Measurements from ENCODE around the gene LMO4. TPM values are rescaled to one million over a fixed set of nuclear protein-coding genes. Genes with fewer than 3 reads are reported as not detected.

The LMO4 gene
- total and polyA plus RNA-seq, 2 experiments from 2014 or later = 35.6 to 96.2 TPM

DNA sequence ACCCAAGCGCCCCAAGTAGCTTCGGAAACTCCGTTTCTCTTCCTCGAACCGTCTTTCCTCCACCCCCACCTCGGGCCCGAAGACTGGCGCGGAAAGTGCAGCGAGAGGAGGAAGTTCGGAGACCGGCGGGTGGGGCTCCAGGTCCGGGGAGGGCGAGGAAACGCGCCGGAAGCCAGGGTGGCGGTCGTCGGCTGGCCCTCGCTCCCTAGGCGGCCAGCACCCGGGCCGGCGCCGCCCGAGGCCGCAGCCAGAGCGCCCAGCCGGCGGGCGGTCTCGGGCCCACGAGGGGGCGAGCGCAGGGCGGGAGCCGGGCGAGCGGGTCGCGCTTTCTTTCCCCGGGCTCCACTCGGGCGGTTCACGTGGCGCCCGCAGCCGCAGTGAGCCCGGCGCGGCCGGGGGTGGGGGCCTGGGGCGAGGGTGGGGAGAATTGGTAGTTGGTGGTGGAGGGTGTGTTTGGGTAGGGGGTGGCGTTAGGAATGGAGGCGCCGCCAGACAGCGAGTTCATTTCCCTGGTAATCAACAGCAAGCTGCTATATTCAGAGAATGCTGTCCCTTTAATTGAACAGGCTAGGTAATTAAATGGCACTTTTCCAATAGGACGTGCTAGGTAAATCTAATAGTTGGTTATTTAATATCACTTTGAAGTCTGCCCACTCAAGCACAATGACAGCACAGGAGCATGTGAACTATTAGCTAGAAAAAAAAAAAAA is 6.7 kb downstream of the LMO4 start:
- Histone ChIP-seq H3K27me3 (ENCODE audit: insufficient read depth) (no peaks in the 10 kb centered on the region), H3K27ac (ENCODE audit: low read depth) (peak overlapping the region; percentile 86), H3K9me2 (ENCODE audit: insufficient read depth) (no peaks in the 10 kb centered on the region), H3K79me2 (replicated peaks; ENCODE audit: insufficient read depth) (peaks cover 86% of the 10 kb centered on the region), H3K36me3 (ENCODE audit: insufficient read depth) (peaks cover 16% of the 10 kb centered on the region), H2AFZ (no peak overlapping the region), H4K20me1 (replicated peaks; ENCODE audit: insufficient read depth) (peaks cover 42% of the 10 kb centered on the region), H3K4me1 (ENCODE audit: insufficient read depth) (peaks cover 53% of the 10 kb centered on the region), H3K4me2 (peak overlapping the region; percentile 75), H3K4me3 (peak overlapping the region; percentile 58), H3F3A (replicated peaks; ENCODE audit: low read depth) (no peaks in the 10 kb centered on the region)
- H3K27ac Mint-ChIP-seq = peak overlapping the region; percentile 68; the same call in 1 of the 2 replicates
- H3K27me3 Mint-ChIP-seq (ENCODE audit: insufficient read depth, low read depth, poor library complexity) = peaks cover 11% of the 10 kb centered on the region
- DNase-seq (ENCODE audit: low spot score) (peak; percentile 72), ATAC-seq (peak; percentile 17)
- H3K4me3 Mint-ChIP-seq = peak overlapping the region; percentile 88
- peaks cover 54% of the 10 kb centered on the region for H3K36me3 Mint-ChIP-seq (ENCODE audit: low read depth)
- peak; percentile 57 for TF ChIP-seq POLR2AphosphoS5 (IDR thresholded peaks at IDR 0.05; ENCODE audit: low read depth)
- no peak for TF ChIP-seq EZH2phosphoT487 (IDR thresholded peaks at IDR 0.05; ENCODE audit: unreplicated experiment)
- no peak for TF ChIP-seq ZNF331 (CRISPR knock-in tag; IDR thresholded peaks at IDR 0.05; ENCODE audit: low read depth)
- peaks cover 58% of the 10 kb centered on the region for H3K4me1 Mint-ChIP-seq
- no peaks in the 10 kb centered on the region; the same call in 2 of the 3 replicates for H3K9me3 Mint-ChIP-seq

DNA sequence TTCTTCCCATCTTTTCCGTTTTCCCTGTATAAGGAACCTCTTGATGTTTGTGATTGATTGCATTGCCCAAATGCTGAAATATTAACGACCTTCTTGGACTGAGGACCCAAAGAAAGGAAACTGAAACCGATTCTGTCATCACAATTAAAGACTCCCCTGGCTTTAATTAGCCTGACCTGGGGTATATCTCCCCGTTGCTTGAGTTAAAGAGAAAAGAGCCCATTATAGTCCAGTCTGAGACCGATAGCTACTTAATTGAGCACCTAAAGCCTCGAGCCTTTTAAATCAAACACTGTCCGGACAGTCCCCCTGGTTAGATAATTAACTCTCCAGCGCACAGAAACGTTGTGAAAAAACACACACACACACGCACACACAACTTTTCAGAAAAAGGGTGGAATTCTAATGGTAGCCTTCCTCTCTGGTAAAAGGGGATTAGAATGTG is 8.0 kb downstream of the LMO4 start:
- H3K36me3 Mint-ChIP-seq (ENCODE audit: low read depth) = peaks cover 67% of the 10 kb centered on the region
- TF ChIP-seq CREB1 (CRISPR knock-in tag; IDR thresholded peaks at IDR 0.05; ENCODE audit: low read depth) (no peak), NANOG (IDR thresholded peaks at IDR 0.05; ENCODE audit: borderline replicate concordance) (no peak), EZH2phosphoT487 (IDR thresholded peaks at IDR 0.05; ENCODE audit: unreplicated experiment) (no peak), ZNF331 (CRISPR knock-in tag; IDR thresholded peaks at IDR 0.05; ENCODE audit: low read depth) (no peak)
- TF ChIP-seq, protein P1, sequence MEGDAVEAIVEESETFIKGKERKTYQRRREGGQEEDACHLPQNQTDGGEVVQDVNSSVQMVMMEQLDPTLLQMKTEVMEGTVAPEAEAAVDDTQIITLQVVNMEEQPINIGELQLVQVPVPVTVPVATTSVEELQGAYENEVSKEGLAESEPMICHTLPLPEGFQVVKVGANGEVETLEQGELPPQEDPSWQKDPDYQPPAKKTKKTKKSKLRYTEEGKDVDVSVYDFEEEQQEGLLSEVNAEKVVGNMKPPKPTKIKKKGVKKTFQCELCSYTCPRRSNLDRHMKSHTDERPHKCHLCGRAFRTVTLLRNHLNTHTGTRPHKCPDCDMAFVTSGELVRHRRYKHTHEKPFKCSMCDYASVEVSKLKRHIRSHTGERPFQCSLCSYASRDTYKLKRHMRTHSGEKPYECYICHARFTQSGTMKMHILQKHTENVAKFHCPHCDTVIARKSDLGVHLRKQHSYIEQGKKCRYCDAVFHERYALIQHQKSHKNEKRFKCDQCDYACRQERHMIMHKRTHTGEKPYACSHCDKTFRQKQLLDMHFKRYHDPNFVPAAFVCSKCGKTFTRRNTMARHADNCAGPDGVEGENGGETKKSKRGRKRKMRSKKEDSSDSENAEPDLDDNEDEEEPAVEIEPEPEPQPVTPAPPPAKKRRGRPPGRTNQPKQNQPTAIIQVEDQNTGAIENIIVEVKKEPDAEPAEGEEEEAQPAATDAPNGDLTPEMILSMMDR (conservative IDR thresholded peaks at IDR 0.05; ENCODE audit: low read depth in 2 of 2) = no peak
- H3K27me3 Mint-ChIP-seq (ENCODE audit: insufficient read depth, low read depth, poor library complexity) = peaks cover 9% of the 10 kb centered on the region
- no peak for ATAC-seq
- H3K9me3 Mint-ChIP-seq = no peaks in the 10 kb centered on the region
- H3K27ac Mint-ChIP-seq = peak overlapping the region; percentile 43
- H3K4me3 Mint-ChIP-seq = peak overlapping the region; percentile 78
- Histone ChIP-seq H3K79me2 (replicated peaks; ENCODE audit: insufficient read depth) (peaks cover 96% of the 10 kb centered on the region), H3K27me3 (ENCODE audit: insufficient read depth) (no peaks in the 10 kb centered on the region), H3K36me3 (ENCODE audit: insufficient read depth) (peaks cover 29% of the 10 kb centered on the region), H3K9me2 (ENCODE audit: insufficient read depth) (no peaks in the 10 kb centered on the region), H3F3A (replicated peaks; ENCODE audit: low read depth) (no peaks in the 10 kb centered on the region), H3K4me1 (ENCODE audit: insufficient read depth) (peaks cover 53% of the 10 kb centered on the region), H3K4me2 (peak overlapping the region; percentile 75), H3K4me3 (peak overlapping the region; percentile 27; the same call in 1 of the 2 replicates), H3K27ac (ENCODE audit: low read depth) (peak overlapping the region; percentile 10; the same call in 1 of the 2 replicates), H2AFZ (no peak overlapping the region), H4K20me1 (replicated peaks; ENCODE audit: insufficient read depth) (peaks cover 45% of the 10 kb centered on the region)
- H3K4me1 Mint-ChIP-seq = peaks cover 58% of the 10 kb centered on the region
- no peak for DNase-seq (ENCODE audit: low spot score)

DNA sequence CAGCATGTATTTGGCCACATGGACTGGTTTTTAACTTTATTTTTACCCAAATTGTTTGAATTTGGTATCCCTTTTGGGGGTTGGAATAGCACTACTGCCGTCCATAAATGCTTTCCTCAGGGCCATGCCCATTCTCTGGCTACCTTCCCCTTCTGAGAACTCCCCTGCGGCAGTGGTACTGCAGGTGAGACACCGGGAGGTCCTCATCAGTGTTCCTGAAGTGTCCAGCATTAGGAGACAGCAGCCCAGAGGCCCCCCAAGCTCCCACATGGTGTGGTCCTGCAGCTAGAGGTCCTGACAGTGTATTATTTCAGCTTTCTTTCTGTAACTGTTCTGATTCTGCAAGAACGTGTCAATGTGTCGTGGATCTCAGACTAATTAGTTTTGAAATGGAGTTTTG is 8.9 kb downstream of the LMO4 start:
- Mint-ChIP-seq H3K4me1 (peaks cover 56% of the 10 kb centered on the region), H3K27ac (peak overlapping the region; percentile 51), H3K9me3 (no peaks in the 10 kb centered on the region), H3K27me3 (ENCODE audit: insufficient read depth, low read depth, poor library complexity) (peaks cover 9% of the 10 kb centered on the region), H3K36me3 (ENCODE audit: low read depth) (peaks cover 68% of the 10 kb centered on the region), H3K4me3 (no peak overlapping the region)
- TF ChIP-seq EZH2 (IDR thresholded peaks at IDR 0.05; ENCODE audit: low read depth, unreplicated experiment) = no peak
- TF ChIP-seq, protein P2, sequence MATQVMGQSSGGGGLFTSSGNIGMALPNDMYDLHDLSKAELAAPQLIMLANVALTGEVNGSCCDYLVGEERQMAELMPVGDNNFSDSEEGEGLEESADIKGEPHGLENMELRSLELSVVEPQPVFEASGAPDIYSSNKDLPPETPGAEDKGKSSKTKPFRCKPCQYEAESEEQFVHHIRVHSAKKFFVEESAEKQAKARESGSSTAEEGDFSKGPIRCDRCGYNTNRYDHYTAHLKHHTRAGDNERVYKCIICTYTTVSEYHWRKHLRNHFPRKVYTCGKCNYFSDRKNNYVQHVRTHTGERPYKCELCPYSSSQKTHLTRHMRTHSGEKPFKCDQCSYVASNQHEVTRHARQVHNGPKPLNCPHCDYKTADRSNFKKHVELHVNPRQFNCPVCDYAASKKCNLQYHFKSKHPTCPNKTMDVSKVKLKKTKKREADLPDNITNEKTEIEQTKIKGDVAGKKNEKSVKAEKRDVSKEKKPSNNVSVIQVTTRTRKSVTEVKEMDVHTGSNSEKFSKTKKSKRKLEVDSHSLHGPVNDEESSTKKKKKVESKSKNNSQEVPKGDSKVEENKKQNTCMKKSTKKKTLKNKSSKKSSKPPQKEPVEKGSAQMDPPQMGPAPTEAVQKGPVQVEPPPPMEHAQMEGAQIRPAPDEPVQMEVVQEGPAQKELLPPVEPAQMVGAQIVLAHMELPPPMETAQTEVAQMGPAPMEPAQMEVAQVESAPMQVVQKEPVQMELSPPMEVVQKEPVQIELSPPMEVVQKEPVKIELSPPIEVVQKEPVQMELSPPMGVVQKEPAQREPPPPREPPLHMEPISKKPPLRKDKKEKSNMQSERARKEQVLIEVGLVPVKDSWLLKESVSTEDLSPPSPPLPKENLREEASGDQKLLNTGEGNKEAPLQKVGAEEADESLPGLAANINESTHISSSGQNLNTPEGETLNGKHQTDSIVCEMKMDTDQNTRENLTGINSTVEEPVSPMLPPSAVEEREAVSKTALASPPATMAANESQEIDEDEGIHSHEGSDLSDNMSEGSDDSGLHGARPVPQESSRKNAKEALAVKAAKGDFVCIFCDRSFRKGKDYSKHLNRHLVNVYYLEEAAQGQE (IDR thresholded peaks at IDR 0.05; ENCODE audit: unreplicated experiment) = no peak
- no peak for TF ChIP-seq JUNB (IDR thresholded peaks at IDR 0.05; ENCODE audit: unreplicated experiment)
- TF ChIP-seq ZNF114 (CRISPR knock-in tag; IDR thresholded peaks at IDR 0.05) = no peak
- TF ChIP-seq EZH2phosphoT487 (IDR thresholded peaks at IDR 0.05; ENCODE audit: unreplicated experiment) = no peak
- TF ChIP-seq POLR2AphosphoS5 (IDR thresholded peaks at IDR 0.05; ENCODE audit: low read depth) = no peak
- TF ChIP-seq, protein P3, sequence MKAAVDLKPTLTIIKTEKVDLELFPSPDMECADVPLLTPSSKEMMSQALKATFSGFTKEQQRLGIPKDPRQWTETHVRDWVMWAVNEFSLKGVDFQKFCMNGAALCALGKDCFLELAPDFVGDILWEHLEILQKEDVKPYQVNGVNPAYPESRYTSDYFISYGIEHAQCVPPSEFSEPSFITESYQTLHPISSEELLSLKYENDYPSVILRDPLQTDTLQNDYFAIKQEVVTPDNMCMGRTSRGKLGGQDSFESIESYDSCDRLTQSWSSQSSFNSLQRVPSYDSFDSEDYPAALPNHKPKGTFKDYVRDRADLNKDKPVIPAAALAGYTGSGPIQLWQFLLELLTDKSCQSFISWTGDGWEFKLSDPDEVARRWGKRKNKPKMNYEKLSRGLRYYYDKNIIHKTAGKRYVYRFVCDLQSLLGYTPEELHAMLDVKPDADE (IDR thresholded peaks at IDR 0.05) = no peak
- no peak for TF ChIP-seq STAT1 (IDR thresholded peaks at IDR 0.05; ENCODE audit: unreplicated experiment)
- Histone ChIP-seq H4K20me1 (replicated peaks; ENCODE audit: insufficient read depth) (peaks cover 42% of the 10 kb centered on the region), H3K27ac (ENCODE audit: low read depth) (no peak overlapping the region), H2AFZ (no peak overlapping the region), H3K4me3 (no peak overlapping the region), H3K27me3 (ENCODE audit: insufficient read depth) (no peaks in the 10 kb centered on the region), H3K4me2 (0 out of 2 replicates have a peak overlapping the region, but pooled peaks have one; percentile 75), H3F3A (replicated peaks; ENCODE audit: low read depth) (no peaks in the 10 kb centered on the region), H3K9me2 (ENCODE audit: insufficient read depth) (no peaks in the 10 kb centered on the region), H3K4me1 (ENCODE audit: insufficient read depth) (peaks cover 46% of the 10 kb centered on the region), H3K36me3 (ENCODE audit: insufficient read depth) (peaks cover 38% of the 10 kb centered on the region), H3K79me2 (replicated peaks; ENCODE audit: insufficient read depth) (peaks cover 96% of the 10 kb centered on the region)
- no peak for DNase-seq (ENCODE audit: low spot score)
- ATAC-seq = no peak

Data from GM23338 (cell line).